HG02970 (cell line): ENCODE measurements around the gene YAP1.

ENCODE experiments used
- ATAC-seq: cut with Tn5 transposase; IDR thresholded peaks from one replicate; pipeline ENCODE4 v1.9.1; 2021; ENCODE audit warnings: mild to moderate bottlenecking, moderate library complexity, moderate number of reproducible peaks; ENCODE audit not compliant: unreplicated experiment, low FRiP score

YAP1 gene

GRCh38 chr11:102109896-102110760 lies at the start of gene YAP1:
YAP1 (plus strand) TSS chr11:102110447; CDS start chr11:102110849, 402 bp downstream.
- peak; percentile 87 for ATAC-seq

GRCh38 chr11:102061276-102061675 lies 49.0 kb upstream of the YAP1 start:
- no peak for ATAC-seq

- ATAC-seq, result no peak
Measured at GRCh38 chr11:102062106-102062505, 48.1 kb upstream of the YAP1 start.

GRCh38 chr11:102064316-102064715 lies 45.9 kb upstream of the YAP1 start:
- no peak for ATAC-seq

- no peak for ATAC-seq
Measured at GRCh38 chr11:102070766-102071165, 39.5 kb upstream of the YAP1 start.

GRCh38 chr11:102071497-102072472 lies 38.5 kb upstream of the YAP1 start:
- no peak for ATAC-seq

GRCh38 chr11:102073253-102073652 lies 37.0 kb upstream of the YAP1 start:
- ATAC-seq, result no peak

GRCh38 chr11:102079625-102080024 lies 30.6 kb upstream of the YAP1 start:
- ATAC-seq, result no peak

- ATAC-seq, result no peak
Measured at GRCh38 chr11:102081313-102081712, 28.9 kb upstream of the YAP1 start.

- ATAC-seq, result no peak
Measured at GRCh38 chr11:102085864-102086551, 24.2 kb upstream of the YAP1 start.

GRCh38 chr11:102097186-102097585 lies 13.1 kb upstream of the YAP1 start:
- no peak for ATAC-seq

- ATAC-seq, result no peak
Measured at GRCh38 chr11:102099755-102100154, 10.5 kb upstream of the YAP1 start.

- ATAC-seq, result no peak
Measured at GRCh38 chr11:102108734-102109440, 1.4 kb upstream of the YAP1 start.

GRCh38 chr11:102110761-102111010 lies 439 bp downstream of the YAP1 start:
- ATAC-seq, result no peak

- ATAC-seq, result no peak
Measured at GRCh38 chr11:102111011-102111786, 952 bp downstream of the YAP1 start.

- no peak for ATAC-seq
Measured at GRCh38 chr11:102111787-102112508, 1.7 kb downstream of the YAP1 start.

- no peak for ATAC-seq
Measured at GRCh38 chr11:102112509-102112821, 2.2 kb downstream of the YAP1 start.

GRCh38 chr11:102114032-102114431 lies 3.8 kb downstream of the YAP1 start:
- no peak for ATAC-seq

- ATAC-seq, result no peak
Measured at GRCh38 chr11:102115557-102115956, 5.3 kb downstream of the YAP1 start.
